SK-N-SH treated with all-trans-retinoic acid at 6 μM for 48 hours (cell line): ENCODE results near the gene DHX34.

Experiments
- ATAC-seq: fragments of 200-7000 bp; cut with Tn5 transposase; 3 replicates; pipeline ENCODE4 v1.9.1; 2020; ENCODE audit warnings: mild to moderate bottlenecking, moderate library complexity
- ARNTL ChIP-seq: fragments of 450-650 bp; formaldehyde crosslinking; IDR thresholded peaks from 2 replicates; pipeline ENCODE4 v1.5.0; 2020; ENCODE audit warnings: low read depth, mild to moderate bottlenecking, moderate library complexity, borderline replicate concordance
- BACH2 ChIP-seq: fragments of 250-450 bp; sonication (Bioruptor Pico); IDR thresholded peaks from 2 replicates; pipeline ENCODE4 v1.9.0; 2021; ENCODE audit warnings: mild to moderate bottlenecking, borderline replicate concordance
- CSDC2 ChIP-seq: fragments of 250-450 bp; sonication (Bioruptor Pico); IDR thresholded peaks from 2 replicates; pipeline ENCODE4 v1.5.0; 2020; ENCODE audit warnings: mild to moderate bottlenecking, moderate library complexity
- ISL1 ChIP-seq: fragments of 250-450 bp; sonication (Bioruptor Pico); IDR thresholded peaks from 2 replicates; pipeline ENCODE4 v2.1.2; 2022; ENCODE audit warnings: mild to moderate bottlenecking, moderate library complexity
- OSR1 ChIP-seq: fragments of 250-450 bp; sonication (Bioruptor Pico); IDR thresholded peaks from 2 replicates; pipeline ENCODE4 v1.8.0; 2022; ENCODE audit warnings: moderate library complexity, mild to moderate bottlenecking, inconsistent platforms
- PPARA ChIP-seq: fragments of 250-450 bp; sonication (Bioruptor Pico); IDR thresholded peaks from 2 replicates; pipeline ENCODE4 v1.5.0; 2020; ENCODE audit warnings: mild to moderate bottlenecking, borderline replicate concordance
- RARB ChIP-seq: fragments of 250-450 bp; sonication (Bioruptor Pico); IDR thresholded peaks from 2 replicates; pipeline ENCODE4 v1.8.0; 2021; ENCODE audit warnings: mild to moderate bottlenecking, moderate library complexity
- TCF4 ChIP-seq: fragments of 250-450 bp; sonication (Bioruptor Pico); IDR thresholded peaks from 2 replicates; pipeline ENCODE4 v1.8.0; 2021; ENCODE audit warnings: mild to moderate bottlenecking, moderate library complexity, borderline replicate concordance
- TOX ChIP-seq: fragments of 250-450 bp; sonication (Bioruptor Pico); IDR thresholded peaks from 2 replicates; pipeline ENCODE4 v1.8.0; 2021; ENCODE audit warnings: mild to moderate bottlenecking, moderate library complexity, borderline replicate concordance
- ZC3H10 ChIP-seq: fragments of 250-450 bp; sonication (Bioruptor Pico); IDR thresholded peaks from 2 replicates; pipeline ENCODE4 v1.5.1; 2021; ENCODE audit warnings: mild to moderate bottlenecking, moderate library complexity
- ZFP30 ChIP-seq: fragments of 450-650 bp; formaldehyde crosslinking; IDR thresholded peaks from 2 replicates; pipeline ENCODE4 v1.5.0; 2022; ENCODE audit warnings: mild to moderate bottlenecking, moderate library complexity
- ZNF565 ChIP-seq: fragments of 450-650 bp; formaldehyde crosslinking; conservative IDR thresholded peaks from 2 replicates; pipeline ENCODE4 v1.5.0; 2020; ENCODE audit warnings: low read depth, mild to moderate bottlenecking, moderate library complexity
- ZNF70 ChIP-seq: fragments of 450-650 bp; formaldehyde crosslinking; IDR thresholded peaks from 2 replicates; pipeline ENCODE4 v1.5.0; 2020; ENCODE audit warnings: mild to moderate bottlenecking, moderate library complexity
- ZNF8 ChIP-seq: fragments of 450-650 bp; formaldehyde crosslinking; IDR thresholded peaks from 2 replicates; pipeline ENCODE4 v1.5.0; 2020; ENCODE audit warnings: mild to moderate bottlenecking, moderate library complexity
- TF ChIP-seq, protein P1 (sequence below): fragments of 250-450 bp; sonication (Bioruptor Pico); IDR thresholded peaks from 2 replicates; pipeline ENCODE4 v1.5.1; 2020; ENCODE audit warnings: low read depth, mild to moderate bottlenecking, moderate library complexity
- TF ChIP-seq, protein P2 (sequence below): fragments of 250-450 bp; sonication (Bioruptor Pico); IDR thresholded peaks from 2 replicates; pipeline ENCODE4 v1.5.1; 2021; ENCODE audit warnings: mild to moderate bottlenecking, moderate library complexity
- TF ChIP-seq, protein P3 (sequence below): fragments of 250-450 bp; sonication (Bioruptor Pico); IDR thresholded peaks from 2 replicates; pipeline ENCODE4 v1.8.0; 2020; ENCODE audit warnings: mild to moderate bottlenecking, moderate library complexity, borderline replicate concordance
- TF ChIP-seq, protein P4 (sequence below): fragments of 250-450 bp; sonication (Bioruptor Pico); IDR thresholded peaks from 2 replicates; pipeline ENCODE4 v1.5.0; 2020; ENCODE audit warnings: mild to moderate bottlenecking, moderate library complexity
- TF ChIP-seq, protein P5 (sequence below): fragments of 250-450 bp; sonication (Bioruptor Pico); IDR thresholded peaks from 2 replicates; pipeline ENCODE4 v1.8.0; 2021; ENCODE audit warnings: low read depth, mild to moderate bottlenecking, moderate library complexity, borderline replicate concordance

Gene DHX34

DNA sequence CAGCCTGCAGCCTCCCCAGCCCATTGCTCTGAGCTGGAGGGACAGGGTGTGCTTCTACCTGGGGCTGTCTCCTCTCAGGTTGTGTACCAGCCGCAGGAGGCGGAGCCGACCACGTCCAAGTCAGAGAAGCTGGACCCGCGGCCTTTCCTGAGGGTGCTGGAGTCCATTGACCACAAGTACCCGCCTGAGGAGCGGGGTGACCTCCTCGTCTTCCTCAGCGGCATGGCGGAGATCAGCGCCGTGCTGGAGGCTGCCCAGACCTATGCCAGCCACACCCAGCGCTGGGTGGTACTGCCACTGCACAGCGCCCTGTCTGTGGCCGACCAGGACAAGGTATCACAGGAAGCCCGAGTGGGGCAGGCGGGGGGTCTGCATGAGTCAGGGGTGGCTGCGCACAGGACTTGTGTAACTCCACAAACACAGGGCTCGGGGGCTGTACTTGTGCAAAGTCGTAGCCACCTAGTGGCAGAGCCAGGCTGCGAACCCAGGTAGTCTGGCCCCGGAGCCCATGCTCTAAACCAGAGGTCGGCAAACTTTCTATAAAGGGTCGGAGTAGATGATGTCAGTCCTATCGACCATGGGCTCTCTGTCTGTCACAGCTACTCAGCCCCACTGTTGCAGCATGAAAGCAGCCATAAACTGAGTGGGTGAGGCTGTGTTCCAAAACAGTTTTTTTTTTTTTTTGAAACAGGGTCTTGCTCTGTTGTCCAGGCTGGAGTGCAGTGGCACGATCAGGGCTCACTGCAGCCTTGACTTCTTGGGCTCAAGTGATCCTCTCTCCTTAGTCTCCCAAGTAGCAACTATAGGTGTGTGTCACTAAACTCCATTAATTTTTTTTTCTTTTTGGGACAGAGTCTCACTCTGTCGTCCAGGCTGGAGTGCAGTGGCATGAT lies 8.9 kb downstream of the DHX34 start:
- no peak; the same call in 1 of the 3 replicates for ATAC-seq

DNA sequence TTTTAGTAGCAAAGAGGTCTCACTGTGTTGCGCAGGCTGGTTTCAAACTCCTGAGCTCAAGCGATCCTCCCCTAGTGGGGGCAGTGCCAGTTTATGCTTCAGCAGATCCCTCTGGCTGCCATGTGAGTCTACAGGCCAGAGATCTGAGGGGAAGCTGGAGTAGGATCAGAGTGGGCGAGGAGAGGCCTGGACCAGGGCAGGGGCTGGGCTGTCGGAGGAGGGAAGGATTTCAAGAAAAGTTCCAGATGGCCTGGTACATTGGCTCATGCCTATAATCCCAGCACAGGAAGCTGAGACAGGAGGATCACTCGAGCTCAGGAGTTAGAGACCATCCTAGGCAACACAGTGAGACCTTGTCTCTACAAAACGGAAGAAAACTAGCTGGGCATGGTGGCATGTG lies 9.8 kb downstream of the DHX34 start:
- ATAC-seq, result no peak
- no peak for TF ChIP-seq TCF4
- TF ChIP-seq CSDC2 (CRISPR knock-in tag), result no peak
- TF ChIP-seq ISL1, result no peak
- TF ChIP-seq, protein P1, sequence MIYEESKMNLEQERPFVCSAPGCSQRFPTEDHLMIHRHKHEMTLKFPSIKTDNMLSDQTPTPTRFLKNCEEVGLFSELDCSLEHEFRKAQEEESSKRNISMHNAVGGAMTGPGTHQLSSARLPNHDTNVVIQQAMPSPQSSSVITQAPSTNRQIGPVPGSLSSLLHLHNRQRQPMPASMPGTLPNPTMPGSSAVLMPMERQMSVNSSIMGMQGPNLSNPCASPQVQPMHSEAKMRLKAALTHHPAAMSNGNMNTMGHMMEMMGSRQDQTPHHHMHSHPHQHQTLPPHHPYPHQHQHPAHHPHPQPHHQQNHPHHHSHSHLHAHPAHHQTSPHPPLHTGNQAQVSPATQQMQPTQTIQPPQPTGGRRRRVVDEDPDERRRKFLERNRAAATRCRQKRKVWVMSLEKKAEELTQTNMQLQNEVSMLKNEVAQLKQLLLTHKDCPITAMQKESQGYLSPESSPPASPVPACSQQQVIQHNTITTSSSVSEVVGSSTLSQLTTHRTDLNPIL, result no peak
- no peak for TF ChIP-seq TOX
- TF ChIP-seq ZNF8 (CRISPR knock-in tag), result no peak
- TF ChIP-seq, protein P2, sequence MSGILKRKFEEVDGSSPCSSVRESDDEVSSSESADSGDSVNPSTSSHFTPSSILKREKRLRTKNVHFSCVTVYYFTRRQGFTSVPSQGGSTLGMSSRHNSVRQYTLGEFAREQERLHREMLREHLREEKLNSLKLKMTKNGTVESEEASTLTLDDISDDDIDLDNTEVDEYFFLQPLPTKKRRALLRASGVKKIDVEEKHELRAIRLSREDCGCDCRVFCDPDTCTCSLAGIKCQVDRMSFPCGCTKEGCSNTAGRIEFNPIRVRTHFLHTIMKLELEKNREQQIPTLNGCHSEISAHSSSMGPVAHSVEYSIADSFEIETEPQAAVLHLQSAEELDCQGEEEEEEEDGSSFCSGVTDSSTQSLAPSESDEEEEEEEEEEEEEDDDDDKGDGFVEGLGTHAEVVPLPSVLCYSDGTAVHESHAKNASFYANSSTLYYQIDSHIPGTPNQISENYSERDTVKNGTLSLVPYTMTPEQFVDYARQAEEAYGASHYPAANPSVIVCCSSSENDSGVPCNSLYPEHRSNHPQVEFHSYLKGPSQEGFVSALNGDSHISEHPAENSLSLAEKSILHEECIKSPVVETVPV (CRISPR knock-in tag), result no peak
- TF ChIP-seq, protein P3, sequence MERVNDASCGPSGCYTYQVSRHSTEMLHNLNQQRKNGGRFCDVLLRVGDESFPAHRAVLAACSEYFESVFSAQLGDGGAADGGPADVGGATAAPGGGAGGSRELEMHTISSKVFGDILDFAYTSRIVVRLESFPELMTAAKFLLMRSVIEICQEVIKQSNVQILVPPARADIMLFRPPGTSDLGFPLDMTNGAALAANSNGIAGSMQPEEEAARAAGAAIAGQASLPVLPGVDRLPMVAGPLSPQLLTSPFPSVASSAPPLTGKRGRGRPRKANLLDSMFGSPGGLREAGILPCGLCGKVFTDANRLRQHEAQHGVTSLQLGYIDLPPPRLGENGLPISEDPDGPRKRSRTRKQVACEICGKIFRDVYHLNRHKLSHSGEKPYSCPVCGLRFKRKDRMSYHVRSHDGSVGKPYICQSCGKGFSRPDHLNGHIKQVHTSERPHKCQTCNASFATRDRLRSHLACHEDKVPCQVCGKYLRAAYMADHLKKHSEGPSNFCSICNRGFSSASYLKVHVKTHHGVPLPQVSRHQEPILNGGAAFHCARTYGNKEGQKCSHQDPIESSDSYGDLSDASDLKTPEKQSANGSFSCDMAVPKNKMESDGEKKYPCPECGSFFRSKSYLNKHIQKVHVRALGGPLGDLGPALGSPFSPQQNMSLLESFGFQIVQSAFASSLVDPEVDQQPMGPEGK (CRISPR knock-in tag), result no peak
- no peak for TF ChIP-seq ARNTL
- TF ChIP-seq ZC3H10 (CRISPR knock-in tag), result no peak
- TF ChIP-seq ZNF565, result no peak
- TF ChIP-seq, protein P4, sequence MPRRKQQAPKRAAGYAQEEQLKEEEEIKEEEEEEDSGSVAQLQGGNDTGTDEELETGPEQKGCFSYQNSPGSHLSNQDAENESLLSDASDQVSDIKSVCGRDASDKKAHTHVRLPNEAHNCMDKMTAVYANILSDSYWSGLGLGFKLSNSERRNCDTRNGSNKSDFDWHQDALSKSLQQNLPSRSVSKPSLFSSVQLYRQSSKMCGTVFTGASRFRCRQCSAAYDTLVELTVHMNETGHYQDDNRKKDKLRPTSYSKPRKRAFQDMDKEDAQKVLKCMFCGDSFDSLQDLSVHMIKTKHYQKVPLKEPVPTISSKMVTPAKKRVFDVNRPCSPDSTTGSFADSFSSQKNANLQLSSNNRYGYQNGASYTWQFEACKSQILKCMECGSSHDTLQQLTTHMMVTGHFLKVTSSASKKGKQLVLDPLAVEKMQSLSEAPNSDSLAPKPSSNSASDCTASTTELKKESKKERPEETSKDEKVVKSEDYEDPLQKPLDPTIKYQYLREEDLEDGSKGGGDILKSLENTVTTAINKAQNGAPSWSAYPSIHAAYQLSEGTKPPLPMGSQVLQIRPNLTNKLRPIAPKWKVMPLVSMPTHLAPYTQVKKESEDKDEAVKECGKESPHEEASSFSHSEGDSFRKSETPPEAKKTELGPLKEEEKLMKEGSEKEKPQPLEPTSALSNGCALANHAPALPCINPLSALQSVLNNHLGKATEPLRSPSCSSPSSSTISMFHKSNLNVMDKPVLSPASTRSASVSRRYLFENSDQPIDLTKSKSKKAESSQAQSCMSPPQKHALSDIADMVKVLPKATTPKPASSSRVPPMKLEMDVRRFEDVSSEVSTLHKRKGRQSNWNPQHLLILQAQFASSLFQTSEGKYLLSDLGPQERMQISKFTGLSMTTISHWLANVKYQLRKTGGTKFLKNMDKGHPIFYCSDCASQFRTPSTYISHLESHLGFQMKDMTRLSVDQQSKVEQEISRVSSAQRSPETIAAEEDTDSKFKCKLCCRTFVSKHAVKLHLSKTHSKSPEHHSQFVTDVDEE (CRISPR knock-in tag), result no peak
- no peak for TF ChIP-seq PPARA (CRISPR knock-in tag)
- TF ChIP-seq ZFP30 (CRISPR knock-in tag), result no peak
- TF ChIP-seq, protein P5, sequence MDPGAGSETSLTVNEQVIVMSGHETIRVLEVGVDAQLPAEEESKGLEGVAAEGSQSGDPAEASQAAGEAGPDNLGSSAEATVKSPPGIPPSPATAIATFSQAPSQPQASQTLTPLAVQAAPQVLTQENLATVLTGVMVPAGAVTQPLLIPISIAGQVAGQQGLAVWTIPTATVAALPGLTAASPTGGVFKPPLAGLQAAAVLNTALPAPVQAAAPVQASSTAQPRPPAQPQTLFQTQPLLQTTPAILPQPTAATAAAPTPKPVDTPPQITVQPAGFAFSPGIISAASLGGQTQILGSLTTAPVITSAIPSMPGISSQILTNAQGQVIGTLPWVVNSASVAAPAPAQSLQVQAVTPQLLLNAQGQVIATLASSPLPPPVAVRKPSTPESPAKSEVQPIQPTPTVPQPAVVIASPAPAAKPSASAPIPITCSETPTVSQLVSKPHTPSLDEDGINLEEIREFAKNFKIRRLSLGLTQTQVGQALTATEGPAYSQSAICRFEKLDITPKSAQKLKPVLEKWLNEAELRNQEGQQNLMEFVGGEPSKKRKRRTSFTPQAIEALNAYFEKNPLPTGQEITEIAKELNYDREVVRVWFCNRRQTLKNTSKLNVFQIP (CRISPR knock-in tag), result no peak

More for the DNA sequence above, 8.9 kb downstream of the DHX34 start:
- TF ChIP-seq CSDC2 (CRISPR knock-in tag), result no peak
- TF ChIP-seq RARB (CRISPR knock-in tag), result no peak
- TF ChIP-seq BACH2 (CRISPR knock-in tag), result no peak
- TF ChIP-seq ZC3H10 (CRISPR knock-in tag), result no peak
- TF ChIP-seq, protein P1, result no peak
- no peak for TF ChIP-seq ZNF70 (CRISPR knock-in tag)
- TF ChIP-seq, protein P5 (CRISPR knock-in tag), result no peak
- TF ChIP-seq ISL1, result no peak
- no peak for TF ChIP-seq TOX
- TF ChIP-seq ARNTL, result no peak
- no peak for TF ChIP-seq OSR1 (CRISPR knock-in tag)
- TF ChIP-seq ZFP30 (CRISPR knock-in tag), result no peak
- TF ChIP-seq TCF4, result no peak
- TF ChIP-seq, protein P4 (CRISPR knock-in tag), result no peak
